Gastroesophageal sphincter (tissue), 4 donors: ENCODE data around the gene PCGF1. TPM values are rescaled to one million over a fixed set of nuclear protein-coding genes. Genes with fewer than 3 reads are reported as not detected.
"Not testable (repeated sequence)": the region's sequence is repeated elsewhere in the genome, so short reads cannot be mapped to it uniquely, and the experiment has no call there.

Experiments
- ATAC-seq: fragments of 150-250 bp; one replicate; pipeline ENCODE4 v1.9.1; 2016; ENCODE audit warnings: mild to moderate bottlenecking, moderate library complexity
- H3K27ac ChIP-seq, 4 donors: fragments of 200-600 bp; sonication (generic) in 3 of 4; 1 replicate in 3 of 4; 2 replicates in 1 of 4; pipeline ENCODE4 v1.5.1; 2016 to 2019
- H3K27me3 ChIP-seq: fragments of 200-600 bp; sonication (generic); one replicate; pipeline ENCODE4 v1.5.1; 2019
- H3K36me3 ChIP-seq, 2 donors: fragments of 200-600 bp; sonication (generic); one replicate each; pipeline ENCODE4 v1.5.1; 2019; ENCODE audit warnings: control low read depth in 1 of 2
- H3K4me1 ChIP-seq, 3 donors: fragments of 200-600 bp; sonication (generic); 1 replicate in 2 of 3; 2 replicates in 1 of 3; pipeline ENCODE4 v1.5.1; 2016 to 2019; ENCODE audit warnings: control low read depth in 2 of 3
- H3K4me3 ChIP-seq, 2 donors: fragments of 200-600 bp; sonication (generic); one replicate each; pipeline ENCODE4 v1.5.1; 2019; ENCODE audit warnings: mild to moderate bottlenecking in 1 of 2, moderate library complexity in 1 of 2
- H3K9me3 ChIP-seq, 3 donors: fragments of 200-600 bp; sonication (generic); one replicate each; pipeline ENCODE4 v1.5.1; 2017 to 2019; ENCODE audit warnings: control low read depth in 2 of 3
- EP300 ChIP-seq: sonication (generic); formaldehyde crosslinking; IDR thresholded peaks from one replicate; pipeline ENCODE4 v1.6.1; 2017; ENCODE audit warnings: antibody characterized with exemption, mild to moderate bottlenecking
- POLR2A ChIP-seq, 2 donors: fragments of 450-650 bp; IDR thresholded peaks; one replicate each; pipeline ENCODE4 v1.6.1; 2017; ENCODE audit warnings: antibody characterized with exemption in 2 of 2, mild to moderate bottlenecking in 2 of 2, moderate library complexity in 1 of 2
- POLR2AphosphoS5 ChIP-seq: sonication (generic); formaldehyde crosslinking; IDR thresholded peaks from one replicate; pipeline ENCODE4 v1.6.1; 2017; ENCODE audit warnings: antibody characterized with exemption
- WGBS, 2 donors: methylation state at CpG; one replicate each; pipeline ENCODE4 v1.1.5; 2018; ENCODE audit warnings: low coverage in 1 of 2; 5-methylcytosine and 5-hydroxymethylcytosine counted together
- total RNA-seq, 4 donors: library from RNA; depleted of rRNA; stranded (reverse); fragments of >200 nt; gene quantifications; one replicate each; pipeline ENCODE4 v1.1.0, GENCODE V29; 2016
- TF ChIP-seq, protein P1 (sequence below), 4 experiments: fragments of 200-600 bp in 2 of 4; fragments of 450-650 bp in 2 of 4; sonication (generic) in 1 of 4; IDR thresholded peaks; one replicate each; pipeline ENCODE4 v1.5.1; 2017 to 2019; ENCODE audit warnings: antibody characterized with exemption in 4 of 4, mild to moderate bottlenecking in 2 of 4, moderate library complexity in 2 of 4

The PCGF1 gene
- total RNA-seq, 4 donors from 2014 or later = 9.6 to 24.0 (median 18.2) TPM

DNA sequence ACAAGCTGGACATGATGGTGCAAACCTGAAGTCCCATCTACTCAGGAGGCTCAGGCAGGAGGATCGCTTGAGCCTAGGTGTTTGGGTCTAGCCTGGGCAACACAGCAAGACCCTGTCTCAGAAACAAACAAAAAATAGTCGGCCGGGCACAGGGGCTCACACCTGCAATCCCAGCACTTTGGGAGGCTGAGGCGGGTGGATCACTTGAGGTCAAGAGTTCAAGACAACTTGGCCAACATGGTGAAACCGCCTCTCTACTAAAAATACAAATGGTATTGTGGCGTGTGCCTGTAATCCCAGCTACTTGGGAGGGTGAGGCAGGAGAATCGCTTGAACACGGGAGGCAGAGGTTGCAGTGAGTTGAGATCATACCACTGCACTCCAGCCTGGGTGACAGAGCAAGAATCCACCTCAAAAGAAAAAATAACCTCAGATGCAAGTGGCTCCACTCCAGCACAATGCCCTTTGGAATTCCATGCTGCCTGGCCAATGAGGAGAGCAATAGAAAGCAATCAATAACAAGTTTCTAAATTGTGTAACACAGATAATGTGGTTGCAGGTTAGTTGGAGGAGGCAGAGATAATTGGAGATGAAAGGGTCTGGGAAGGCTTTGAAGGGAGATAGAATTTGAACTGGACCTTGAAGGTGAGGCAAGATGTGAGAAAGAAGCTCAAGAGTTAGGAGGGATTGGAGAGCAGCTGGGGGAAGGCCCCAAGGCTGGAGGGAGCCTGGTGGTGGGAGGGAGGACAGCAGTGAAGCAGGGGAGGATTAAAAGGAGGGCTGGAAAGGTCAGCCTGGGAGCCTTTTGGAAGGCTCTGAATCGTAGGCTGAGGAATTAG is 18.6 kb downstream of the PCGF1 start:
- no peak for ATAC-seq
- WGBS, 2 donors = 88 to 92% methylated on average over 5 to 6 of the region's 9 CpGs
- H3K4me3 ChIP-seq = no peak overlapping the region
- peaks cover 0 to 8% (median 2%) of the 10 kb centered on the region in 3 donors for H3K4me1 ChIP-seq
- peaks cover 0 to 95% of the 10 kb centered on the region in 2 donors for H3K36me3 ChIP-seq
- no peaks in the 10 kb centered on the region for H3K27me3 ChIP-seq
- H3K9me3 ChIP-seq = no peaks in the 10 kb centered on the region
- TF ChIP-seq POLR2A (IDR thresholded peaks at IDR 0.05) (no peak), EP300 (no peak), POLR2AphosphoS5 (no peak)
- TF ChIP-seq, protein P1, sequence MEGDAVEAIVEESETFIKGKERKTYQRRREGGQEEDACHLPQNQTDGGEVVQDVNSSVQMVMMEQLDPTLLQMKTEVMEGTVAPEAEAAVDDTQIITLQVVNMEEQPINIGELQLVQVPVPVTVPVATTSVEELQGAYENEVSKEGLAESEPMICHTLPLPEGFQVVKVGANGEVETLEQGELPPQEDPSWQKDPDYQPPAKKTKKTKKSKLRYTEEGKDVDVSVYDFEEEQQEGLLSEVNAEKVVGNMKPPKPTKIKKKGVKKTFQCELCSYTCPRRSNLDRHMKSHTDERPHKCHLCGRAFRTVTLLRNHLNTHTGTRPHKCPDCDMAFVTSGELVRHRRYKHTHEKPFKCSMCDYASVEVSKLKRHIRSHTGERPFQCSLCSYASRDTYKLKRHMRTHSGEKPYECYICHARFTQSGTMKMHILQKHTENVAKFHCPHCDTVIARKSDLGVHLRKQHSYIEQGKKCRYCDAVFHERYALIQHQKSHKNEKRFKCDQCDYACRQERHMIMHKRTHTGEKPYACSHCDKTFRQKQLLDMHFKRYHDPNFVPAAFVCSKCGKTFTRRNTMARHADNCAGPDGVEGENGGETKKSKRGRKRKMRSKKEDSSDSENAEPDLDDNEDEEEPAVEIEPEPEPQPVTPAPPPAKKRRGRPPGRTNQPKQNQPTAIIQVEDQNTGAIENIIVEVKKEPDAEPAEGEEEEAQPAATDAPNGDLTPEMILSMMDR (IDR thresholded peaks at IDR 0.05) = no peak
- no peak overlapping the region for H3K27ac ChIP-seq

DNA sequence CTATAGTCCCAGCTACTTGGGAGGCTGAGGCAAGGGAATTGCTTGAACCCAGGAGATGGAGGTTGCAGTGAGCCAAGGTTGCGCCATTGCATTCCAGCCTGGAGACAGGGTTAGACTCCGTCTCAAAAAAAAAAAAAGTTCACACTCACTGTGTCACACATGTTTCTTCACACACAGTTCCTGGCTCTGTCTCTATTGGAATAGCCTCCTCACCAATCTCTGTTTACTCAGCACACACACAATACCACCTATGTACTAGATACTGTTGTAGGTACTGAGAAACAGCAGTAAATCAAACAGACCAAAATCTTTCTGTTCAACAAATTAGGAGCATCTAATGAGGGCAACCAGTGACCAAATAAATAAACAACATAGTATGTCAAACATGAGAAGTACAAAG is 21.4 kb downstream of the PCGF1 start:
- H3K4me3 ChIP-seq = no peak overlapping the region

GRCh38 chr2:74483675-74484164 is 23.8 kb downstream of the PCGF1 start:
- not testable (repeated sequence) for ATAC-seq, H3K9me3 ChIP-seq, H3K27me3 ChIP-seq
- WGBS, 2 donors = 72 to 90% methylated on average over 8 to 16 of the region's 19 CpGs
- peaks cover 0 to 73% of the 10 kb centered on the region in 2 donors for H3K36me3 ChIP-seq
- H3K27ac ChIP-seq = peak overlapping the region in 2 of 4 donors; percentile 87 to 88
- peaks cover 0 to 43% (median 19%) of the 10 kb centered on the region in 3 donors for H3K4me1 ChIP-seq
- peak overlapping the region; percentile 57 to 90 for H3K4me3 ChIP-seq

More for the DNA sequence above, 21.4 kb downstream of the PCGF1 start:
- peaks cover 0 to 73% of the 10 kb centered on the region in 2 donors for H3K36me3 ChIP-seq
- 75 to 100% methylated on average over 1 to 2 of the region's 2 CpGs for WGBS, 2 donors
- TF ChIP-seq POLR2AphosphoS5 (no peak), EP300 (no peak), POLR2A (IDR thresholded peaks at IDR 0.05) (no peak)
- TF ChIP-seq, protein P1 (IDR thresholded peaks at IDR 0.05) = no peak
- no peaks in the 10 kb centered on the region for H3K27me3 ChIP-seq
- peaks cover 0 to 27% (median 16%) of the 10 kb centered on the region in 3 donors for H3K4me1 ChIP-seq
- no peak for ATAC-seq
- H3K9me3 ChIP-seq = no peaks in the 10 kb centered on the region
- no peak overlapping the region for H3K27ac ChIP-seq

- peak; percentile 98 for ATAC-seq
- WGBS, 2 donors = 0% methylated on average over 8 of the region's 50 CpGs; no CpG with 5 or more reads in 1 of the 2 donors
- peaks cover 0 to 73% of the 10 kb centered on the region in 2 donors for H3K36me3 ChIP-seq
- peaks cover 0 to 43% (median 19%) of the 10 kb centered on the region in 3 donors for H3K4me1 ChIP-seq
- H3K4me3 ChIP-seq = peak within 1 kb of the TSS; percentile 57 to 90
- no peaks in the 10 kb centered on the region for H3K9me3 ChIP-seq
- peak in 1 of 2 donors; percentile 48 for TF ChIP-seq POLR2A (IDR thresholded peaks at IDR 0.05)
- no peak for TF ChIP-seq EP300
- TF ChIP-seq POLR2AphosphoS5 = peak; percentile 75
- TF ChIP-seq, protein P1 (IDR thresholded peaks at IDR 0.05) = peak in 3 of 4 experiments; percentile 80 to 88 (median 87)
- no peaks in the 10 kb centered on the region for H3K27me3 ChIP-seq
- H3K27ac ChIP-seq = peak within 1 kb of the TSS; percentile 54 to 97 (median 88)
Observed at GRCh38 chr2:74482801-74483674, 24.5 kb downstream of the PCGF1 start, which contains the start of the genes CCDC142 and TTC31. Gene CCDC142, minus strand, starts transcription at chr2:74482998. Its CDS starts 161 bp downstream, at chr2:74482837. Gene TTC31, plus strand, starts transcription at chr2:74483081. Its CDS starts 15 bp downstream, at chr2:74483096.
